ENCODE results near the gene NUAK2. TPM values are rescaled to one million over a fixed set of nuclear protein-coding genes. Genes with fewer than 3 reads are reported as not detected.

The NUAK2 gene
- total and polyA plus RNA-seq, 2 donors (not counting 3 experiments of a cell fraction or from before 2014, with no cell fraction given) = 1.8 to 2.5 TPM

GRCh38 chr1:205323794-205324193 is 2.2 kb upstream of the NUAK2 start:
- no peak overlapping the region for H3K4me2 ChIP-seq (ENCODE audit: insufficient read depth, low read length)
- no peaks in the 10 kb centered on the region for H3K79me2 ChIP-seq (ENCODE audit: control insufficient read depth, insufficient read depth, low read length)
- H3K9ac ChIP-seq (replicated peaks; ENCODE audit: extremely low read depth, insufficient read depth, low read length) = no peak overlapping the region
- POLR2A ChIA-PET = interaction anchor here (2.1 kb wide), 1 partner anchor 50 kb away, joined by 7 read pairs; no protein-coding TSS in a partner anchor
- dilution Hi-C loops (cut with MboI; ENCODE audit: extremely low pct_ligation_motif_present, low sequenced_read_pairs) = no loop called here
- CTCF ChIA-PET = interaction anchor here (0.9 to 21.6 kb wide), 9 partner anchors 10 to 162 kb away, joined by 3 to 1536 read pairs (median 21); no protein-coding TSS in a partner anchor
- FAIRE-seq = no peak
- intact Hi-C loops (cut with micrococcal nuclease) = loop anchor here (2.0 kb wide), 1 partner anchor 335 kb away; no protein-coding TSS in a partner anchor
- H2AFZ ChIP-seq (ENCODE audit: low read depth, low read length) = no peak overlapping the region
- H3K27ac ChIP-seq (ENCODE audit: insufficient read depth, low read depth, low read length) = no peak overlapping the region
- H3K27me3 ChIP-seq (ENCODE audit: control insufficient read depth in 2 of 2, insufficient read depth in 2 of 2, low read length in 2 of 2) = peaks cover 4 to 6% of the 10 kb centered on the region in 2 experiments
- TF ChIP-seq GATA2 (IDR thresholded peaks at IDR 0.05; ENCODE audit: insufficient read depth, insufficient read length, low read depth, low read length) = no peak
- no peak for TF ChIP-seq CTCF (IDR thresholded peaks at IDR 0.05; ENCODE audit: extremely low read depth in 1 of 2, insufficient read depth in 1 of 2, low read depth in 1 of 2, low read length in 2 of 2)
- TF ChIP-seq EZH2 (IDR thresholded peaks at IDR 0.05; ENCODE audit: borderline replicate concordance, low read depth, low read length, severe bottlenecking) = no peak
- TF ChIP-seq FOS (IDR thresholded peaks at IDR 0.05; ENCODE audit: borderline replicate concordance, insufficient read depth, low read length) = no peak
- TF ChIP-seq MYC (IDR thresholded peaks at IDR 0.05; ENCODE audit: low read depth, low read length) = no peak
- TF ChIP-seq JUN (IDR thresholded peaks at IDR 0.05; ENCODE audit: borderline replicate concordance, insufficient read depth, insufficient read length, low read depth) = no peak
- no peak for TF ChIP-seq POLR2AphosphoS5 (IDR thresholded peaks at IDR 0.05; ENCODE audit: insufficient read depth, low read depth, low read length)
- no peak for TF ChIP-seq POLR2A (IDR thresholded peaks at IDR 0.05; ENCODE audit: low read depth, low read length)
- TF ChIP-seq MAX (IDR thresholded peaks at IDR 0.05; ENCODE audit: insufficient read depth, insufficient read length) = no peak
- no peak overlapping the region for H3K4me3 ChIP-seq (replicated peaks in 1 of 3; ENCODE audit: insufficient read depth in 1 of 3, low read depth in 1 of 3, low read length in 3 of 3)
- no peak for DNase-seq (ENCODE audit: low read depth, low spot score)
- peaks cover 13% of the 10 kb centered on the region for H3K4me1 ChIP-seq (ENCODE audit: control insufficient read depth, extremely low read depth, insufficient read depth, low read length)
- H3K9me3 ChIP-seq (replicated peaks; ENCODE audit: control insufficient read depth, insufficient read depth, low read length) = no peaks in the 10 kb centered on the region
- H3K9me1 ChIP-seq (replicated peaks; ENCODE audit: control insufficient read depth, extremely low read depth, insufficient read depth, low read length) = no peaks in the 10 kb centered on the region
- no peaks in the 10 kb centered on the region for H4K20me1 ChIP-seq (replicated peaks; ENCODE audit: control insufficient read depth, extremely low read depth, insufficient read depth, low read length)
- H3K36me3 ChIP-seq (ENCODE audit: control insufficient read depth in 2 of 2, extremely low read depth in 1 of 2, insufficient read depth in 2 of 2, low read length in 2 of 2) = no peaks in the 10 kb centered on the region
- no TSS peak for BruUV-seq (replicated peaks)
